NCI-H2171 treated with DMSO at 0.1 percent for 48 hours (cell line): ENCODE measurements around the gene SLC1A2.
A peak's percentile ranks its signal among the peaks of the same experiment; 100 is the strongest.

Experiments used
- DNase-seq: peaks from one replicate; lab custom pipeline; 2025; lab: John Stamatoyannopoulos, UW

Gene SLC1A2

DNA sequence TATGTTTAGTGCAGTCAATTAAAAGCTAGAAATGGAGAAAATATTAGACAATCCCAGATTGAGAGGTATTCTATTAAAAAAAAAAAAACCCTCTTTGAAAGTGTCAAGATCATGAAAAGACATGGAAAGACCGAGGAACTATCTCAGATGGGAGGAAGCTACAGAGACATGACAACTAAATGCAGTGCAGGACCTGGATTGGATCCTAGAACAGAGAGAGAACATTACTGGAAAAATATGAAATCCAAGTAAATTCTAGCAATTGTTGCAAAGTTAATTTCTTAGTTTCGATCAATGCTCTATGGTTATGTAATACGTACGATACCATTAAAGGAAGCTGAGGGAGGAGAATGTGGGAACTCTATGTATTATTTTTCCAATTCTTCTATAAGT is 43.2 kb downstream of the SLC1A2 start:
- DNase-seq, result no peak

DNA sequence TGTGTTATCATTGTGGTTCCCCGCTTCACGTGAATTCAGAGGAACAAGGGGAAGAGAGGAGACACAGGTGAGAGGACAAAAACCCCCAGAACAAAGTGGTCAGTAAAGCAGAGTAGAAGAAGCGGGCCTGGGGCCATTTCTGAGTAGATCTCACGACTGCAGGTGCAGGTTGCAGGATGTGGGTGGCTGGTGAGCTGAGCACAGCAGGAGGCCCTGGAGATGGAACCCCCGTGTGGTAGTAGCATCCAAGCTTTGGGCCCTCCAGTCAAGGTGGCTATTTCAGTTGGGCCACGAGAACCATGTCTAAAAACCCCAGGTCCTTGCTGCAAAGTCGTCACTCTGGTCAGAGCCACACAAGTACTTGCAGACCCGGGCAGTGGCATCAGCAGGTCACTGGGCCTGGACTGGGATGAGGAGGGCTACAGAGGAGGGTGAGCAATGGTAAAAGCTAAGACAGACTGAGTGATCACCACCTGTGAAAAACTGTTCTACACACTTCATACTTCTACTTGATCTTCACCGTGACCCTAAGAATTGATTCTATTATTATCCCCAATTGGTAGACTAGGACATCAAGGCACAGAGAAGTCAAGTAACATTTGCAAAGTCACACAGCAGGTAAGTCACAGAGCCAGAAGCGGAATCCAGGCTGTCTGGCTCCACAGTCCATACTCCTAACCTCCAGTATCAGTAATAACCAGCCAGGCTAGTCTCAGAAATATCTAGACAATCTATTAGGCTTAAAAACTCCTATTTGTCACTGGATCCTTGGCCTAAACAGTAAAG is 43.8 kb downstream of the SLC1A2 start:
- no peak for DNase-seq

DNA sequence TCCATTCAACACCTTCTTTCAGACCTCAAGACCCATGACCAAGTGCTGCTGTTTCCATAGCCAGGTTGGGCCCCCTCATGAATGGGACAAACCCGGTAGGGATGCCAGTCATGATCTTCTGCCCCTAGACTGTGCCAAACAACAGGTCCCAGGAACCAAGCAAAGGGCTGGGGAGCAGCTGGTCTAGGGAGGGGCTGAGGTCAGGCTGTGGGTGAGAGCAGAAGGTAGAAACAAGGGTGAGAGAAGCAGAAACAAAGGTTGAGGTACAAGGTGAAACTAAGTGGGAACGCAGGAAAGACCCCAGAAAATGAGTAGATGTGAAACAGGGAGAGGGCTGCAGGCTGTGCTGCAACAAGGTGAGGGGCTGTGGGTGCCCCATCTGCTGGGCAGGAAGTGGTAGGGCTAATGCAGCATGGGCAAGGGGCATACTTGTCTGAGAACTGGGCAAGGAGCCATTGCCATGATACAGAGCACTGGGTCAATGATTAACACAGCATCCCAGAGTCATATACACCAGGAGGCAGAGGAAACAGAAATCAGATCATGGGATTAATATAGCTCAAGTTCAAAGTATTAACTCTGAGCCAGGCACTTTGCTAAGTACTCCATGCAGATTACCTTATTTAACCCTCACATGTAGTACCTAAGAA is 45.9 kb downstream of the SLC1A2 start:
- no peak for DNase-seq

DNA sequence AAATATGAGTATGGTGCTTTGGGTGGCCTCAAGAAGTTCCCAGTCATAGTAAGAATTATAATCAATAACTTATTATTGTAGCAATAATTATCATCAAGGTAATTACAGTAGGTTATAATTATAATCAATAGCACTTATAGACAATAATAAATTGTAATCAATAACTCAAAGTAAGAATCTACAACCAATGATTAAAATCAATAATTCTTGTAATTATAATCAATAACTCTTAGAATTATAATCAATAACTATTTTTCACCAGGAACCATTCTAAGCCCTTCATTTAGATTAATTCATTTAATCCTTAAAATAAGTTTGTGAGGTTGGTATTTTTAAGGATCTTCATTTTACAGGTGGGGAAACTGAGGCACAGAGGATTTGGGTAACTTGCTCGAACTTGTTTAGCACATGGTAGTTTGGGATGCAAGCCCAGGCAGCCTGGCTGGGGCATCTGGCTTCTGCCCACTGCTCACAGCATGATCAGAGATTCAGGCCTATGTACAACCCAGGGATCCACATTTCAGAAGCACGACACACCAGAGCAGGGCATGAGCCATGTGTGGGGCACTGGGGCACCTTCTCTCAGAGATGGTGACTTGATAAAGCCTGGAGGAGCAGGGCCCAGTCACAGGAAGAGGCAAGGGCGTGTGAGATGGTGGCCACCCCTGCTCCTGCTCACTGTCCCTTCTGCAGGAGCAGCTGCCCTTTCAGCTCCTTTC is 46.6 kb downstream of the SLC1A2 start:
- no peak for DNase-seq

DNA sequence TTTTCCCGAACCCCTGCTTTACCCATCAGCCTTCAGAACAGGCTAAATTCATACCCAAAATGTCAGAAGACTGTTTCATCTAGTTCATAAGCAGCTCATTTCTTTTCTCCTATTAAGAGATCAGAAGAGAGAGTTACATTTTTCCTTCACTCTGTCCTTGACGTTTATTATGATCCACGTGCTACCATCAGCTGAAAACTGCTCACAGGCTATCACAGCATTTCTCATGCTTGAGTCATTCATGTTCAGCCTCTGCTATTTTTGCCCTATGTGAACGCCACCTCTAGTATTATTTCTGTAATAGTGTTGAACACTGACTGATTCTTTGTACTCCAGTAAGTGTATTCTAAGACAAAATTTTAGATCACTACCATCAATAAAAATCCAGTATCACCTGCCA is 51.9 kb downstream of the SLC1A2 start:
- no peak for DNase-seq

DNA sequence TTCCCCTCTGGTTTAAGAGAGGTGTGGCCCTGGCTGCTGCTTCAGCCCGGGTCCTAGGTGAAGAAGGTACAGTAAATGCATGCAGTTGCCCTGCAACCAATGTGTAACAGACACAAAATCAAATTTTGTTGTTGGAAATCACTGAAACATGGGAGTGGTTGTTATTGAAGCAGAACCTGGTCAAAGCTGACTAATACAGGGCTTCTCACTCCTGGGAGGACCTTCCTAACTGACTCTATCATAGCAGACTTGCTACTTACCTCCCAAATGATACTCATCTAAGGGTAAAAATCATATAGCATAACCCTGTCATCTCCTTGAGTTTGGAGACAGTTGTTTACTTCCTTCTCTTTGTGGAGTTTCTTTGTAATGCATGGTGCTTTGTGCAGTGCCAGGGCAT is 52.6 kb downstream of the SLC1A2 start:
- no peak for DNase-seq

DNA sequence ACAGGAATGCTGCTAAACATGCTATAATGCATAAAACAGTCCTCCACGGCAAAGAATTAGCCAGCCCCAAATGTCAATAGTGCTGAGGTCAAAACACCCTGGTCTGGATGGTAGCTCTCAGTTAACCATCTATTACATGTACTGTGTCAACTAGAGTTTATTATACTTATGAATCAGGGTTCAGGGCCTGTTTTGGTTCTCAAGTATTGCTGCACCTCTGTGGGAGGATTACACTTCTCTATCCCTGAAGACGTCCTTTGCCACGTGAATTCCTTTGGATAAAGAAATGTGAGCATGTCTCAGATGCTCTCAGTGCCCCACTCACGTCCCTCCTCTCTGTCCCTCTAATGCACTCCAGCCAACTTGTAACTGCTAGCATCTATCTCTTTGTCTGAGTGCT is 53.4 kb downstream of the SLC1A2 start:
- no peak for DNase-seq

DNA sequence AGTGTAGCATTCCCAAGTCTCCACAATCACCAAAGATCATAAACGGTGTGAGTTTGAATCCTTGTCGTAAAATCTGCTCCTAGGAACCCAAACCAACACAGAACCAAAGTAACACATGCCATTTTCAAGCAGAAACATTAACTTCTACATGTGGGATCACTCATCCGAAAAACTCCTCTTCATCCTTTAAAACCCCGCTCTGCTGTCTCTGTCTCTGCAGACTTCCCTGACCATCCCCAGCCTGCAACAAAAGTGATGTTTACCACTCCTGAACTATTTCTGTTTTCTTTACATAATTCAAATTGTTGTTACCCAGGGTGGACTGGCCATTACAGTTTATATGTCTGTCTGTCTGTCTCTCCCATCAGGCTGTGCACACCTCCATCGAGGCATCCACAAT is 54.0 kb downstream of the SLC1A2 start:
- no peak for DNase-seq

DNA sequence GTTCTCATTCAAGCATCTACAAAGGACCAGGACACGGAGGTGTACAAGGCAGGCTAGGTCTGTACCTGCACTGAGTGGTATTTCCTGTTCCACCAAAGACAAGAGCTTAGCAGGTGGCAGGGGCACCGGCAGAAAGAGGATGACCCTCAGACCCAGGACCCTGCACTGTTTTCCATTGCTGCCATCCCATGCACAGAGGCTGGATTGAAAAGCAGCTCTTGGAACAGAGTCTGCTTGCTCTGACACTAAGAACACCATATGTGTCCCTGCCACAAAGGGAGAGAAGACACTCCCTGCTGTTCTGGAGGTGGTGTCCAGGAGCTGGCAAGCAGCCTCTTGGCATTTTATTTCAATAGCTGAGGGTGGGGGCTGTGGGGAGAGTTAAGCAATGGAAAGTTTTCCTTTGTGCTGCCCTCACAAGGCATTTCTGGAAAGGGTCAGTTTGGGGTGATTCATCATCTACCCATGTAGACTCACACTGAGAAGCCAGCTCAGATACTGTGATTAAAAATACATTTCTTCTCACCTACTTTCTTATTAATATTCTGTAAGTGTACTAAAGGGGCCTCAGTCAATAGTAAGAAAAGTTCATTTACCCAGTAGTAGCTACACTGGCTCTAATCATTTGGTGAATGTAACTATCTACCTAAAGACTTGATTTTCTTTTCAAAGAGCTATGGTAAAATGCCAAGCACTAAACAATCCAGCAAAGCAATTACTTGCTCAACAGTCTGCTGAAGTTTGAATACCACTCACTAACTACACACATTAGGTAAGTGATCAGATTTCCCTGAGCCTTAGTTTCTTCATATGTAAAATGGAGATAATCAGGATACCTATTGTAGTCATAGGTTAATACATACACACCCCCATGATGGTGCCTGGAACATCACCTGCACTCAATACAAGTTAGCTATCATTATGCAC is 55.2 kb downstream of the SLC1A2 start:
- DNase-seq, result no peak

DNA sequence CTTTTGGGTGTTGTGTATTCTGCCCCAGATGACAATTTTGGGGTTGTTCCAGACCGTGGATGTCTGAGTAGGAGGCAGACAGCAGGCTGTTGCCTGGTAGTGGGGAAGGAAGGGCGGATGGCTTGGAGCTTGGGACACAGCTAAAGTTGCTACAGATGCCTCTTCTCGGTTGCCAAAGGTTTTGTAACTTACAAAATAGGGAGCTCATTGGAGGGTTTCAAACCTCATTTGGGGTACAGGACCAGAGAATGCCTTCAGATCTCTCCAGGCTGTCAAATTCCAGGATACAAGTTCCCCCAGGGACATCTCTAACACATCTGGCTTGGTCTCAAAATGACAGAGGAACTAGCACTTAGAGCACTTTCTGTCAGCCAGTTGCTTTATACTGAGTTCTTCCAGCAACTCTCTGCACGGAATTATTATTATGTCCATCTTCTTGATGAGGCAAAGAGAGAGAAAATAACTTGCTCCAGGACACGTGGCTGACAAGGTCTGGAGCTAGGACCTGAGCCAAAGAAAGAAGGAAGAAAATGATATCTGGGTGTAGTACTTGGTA is 56.0 kb downstream of the SLC1A2 start:
- no peak for DNase-seq

DNA sequence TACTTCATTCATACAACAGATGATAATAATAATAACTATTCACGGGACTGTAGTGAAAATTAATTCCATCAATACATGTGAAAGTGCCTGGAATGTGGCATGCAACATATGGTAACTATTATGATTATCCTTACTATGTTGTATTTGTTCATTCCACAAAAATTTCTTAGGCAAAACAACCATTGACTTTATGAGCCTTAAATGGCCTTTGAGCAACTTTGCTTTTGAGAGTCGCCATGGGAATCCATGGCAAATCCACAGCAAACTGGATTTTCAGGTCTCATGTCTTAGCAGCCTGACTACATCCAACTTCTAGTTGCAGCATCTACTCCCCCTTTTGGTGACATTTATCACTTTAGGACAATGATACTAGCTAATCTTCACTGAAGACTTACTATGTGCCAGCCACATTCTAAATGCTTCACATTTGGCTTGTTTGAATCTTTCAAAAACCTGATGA is 56.8 kb downstream of the SLC1A2 start:
- DNase-seq, result no peak

DNA sequence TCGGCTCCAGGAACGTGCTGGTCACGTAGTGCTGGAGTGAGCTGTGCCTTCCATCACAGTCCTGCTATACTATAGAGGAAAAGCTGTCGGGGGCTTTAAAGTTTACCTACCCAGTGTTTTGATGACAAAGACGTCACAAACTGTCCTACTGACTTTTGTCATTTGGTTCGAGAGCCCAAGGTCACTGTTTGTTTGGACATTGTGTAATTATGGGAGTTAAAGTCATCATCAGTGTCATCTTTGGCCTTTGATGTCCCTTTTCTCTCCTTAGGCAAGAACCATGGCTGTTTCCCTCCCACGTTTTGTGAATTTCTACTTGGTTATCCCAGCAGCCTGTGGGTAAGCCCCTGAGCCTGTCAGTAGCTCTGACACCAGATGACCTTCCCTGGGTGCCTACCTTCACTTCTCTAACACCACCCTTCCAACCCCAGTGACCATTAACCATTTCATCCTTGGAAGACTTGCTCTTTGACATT is 59.3 kb downstream of the SLC1A2 start:
- no peak for DNase-seq

DNA sequence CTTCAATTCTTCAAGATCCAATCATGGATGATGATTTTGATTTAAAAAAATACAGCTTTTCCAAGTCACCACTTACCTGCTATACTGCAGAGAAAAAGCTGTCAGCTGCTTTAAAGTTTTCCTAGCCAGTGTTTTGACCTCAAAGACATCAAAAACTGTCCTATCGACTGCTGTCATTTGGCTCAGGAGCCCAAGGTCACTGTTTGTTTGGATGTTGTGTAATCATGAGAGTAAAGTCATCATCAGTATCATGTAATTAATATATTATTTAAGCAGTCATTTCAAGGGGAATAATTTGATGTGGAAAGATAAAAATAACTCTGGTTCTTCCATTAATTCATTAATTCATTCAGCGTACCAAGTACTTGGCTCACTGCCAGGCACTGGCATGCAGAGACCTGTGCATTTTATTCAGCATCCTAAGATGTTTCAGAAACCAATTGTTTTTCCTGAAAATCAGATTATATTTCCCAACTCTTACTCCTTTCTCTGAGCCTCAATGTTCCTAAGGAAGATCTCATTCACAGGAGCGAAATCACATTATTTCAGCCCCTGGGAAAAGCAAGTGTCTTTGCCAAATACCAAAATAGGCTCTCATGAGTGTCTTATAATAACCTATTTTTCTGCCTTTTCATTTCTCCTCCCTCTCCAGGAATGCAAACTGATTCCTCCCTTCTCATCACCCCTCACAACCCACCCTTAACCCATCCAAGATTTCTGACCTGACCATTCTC is 59.9 kb downstream of the SLC1A2 start:
- peak; percentile 37 for DNase-seq

DNA sequence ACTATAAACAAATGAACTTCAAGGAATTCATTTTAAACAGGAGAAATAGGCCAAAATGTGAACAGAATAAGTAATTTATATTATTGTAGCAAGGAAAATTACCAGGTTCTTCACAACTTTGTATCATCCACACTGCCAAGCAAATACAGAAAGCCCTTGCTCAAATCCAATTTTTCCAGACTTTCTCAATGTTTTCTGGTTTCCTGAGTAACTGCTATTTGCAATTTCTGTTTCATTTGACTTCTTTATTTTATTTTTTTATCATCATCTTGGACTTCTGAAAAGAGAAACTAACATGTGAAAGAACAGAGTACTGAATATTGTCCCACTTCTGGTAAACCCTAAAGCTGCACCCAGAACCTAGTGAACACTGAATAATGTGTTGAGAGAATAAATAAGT is 61.0 kb downstream of the SLC1A2 start:
- no peak for DNase-seq

DNA sequence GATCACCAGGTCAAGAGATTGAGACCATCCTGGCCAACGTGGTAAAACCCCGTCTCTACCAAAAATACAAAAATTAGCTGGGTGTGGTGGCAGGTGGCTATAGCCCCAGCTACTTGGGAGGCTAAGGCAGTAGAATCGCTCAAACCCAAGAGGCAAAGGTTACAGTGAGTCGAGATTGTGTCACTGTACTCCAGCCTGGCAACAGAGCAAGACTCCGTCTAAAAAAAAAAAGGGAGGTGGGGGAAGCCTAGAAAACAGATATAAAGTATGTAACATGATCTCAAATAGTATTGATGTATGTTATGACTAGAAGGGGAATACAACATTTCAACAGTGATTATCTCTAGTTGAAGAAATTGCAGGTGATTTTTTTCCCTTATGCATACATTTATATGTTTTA is 61.4 kb downstream of the SLC1A2 start:
- peak; percentile 12 for DNase-seq

DNA sequence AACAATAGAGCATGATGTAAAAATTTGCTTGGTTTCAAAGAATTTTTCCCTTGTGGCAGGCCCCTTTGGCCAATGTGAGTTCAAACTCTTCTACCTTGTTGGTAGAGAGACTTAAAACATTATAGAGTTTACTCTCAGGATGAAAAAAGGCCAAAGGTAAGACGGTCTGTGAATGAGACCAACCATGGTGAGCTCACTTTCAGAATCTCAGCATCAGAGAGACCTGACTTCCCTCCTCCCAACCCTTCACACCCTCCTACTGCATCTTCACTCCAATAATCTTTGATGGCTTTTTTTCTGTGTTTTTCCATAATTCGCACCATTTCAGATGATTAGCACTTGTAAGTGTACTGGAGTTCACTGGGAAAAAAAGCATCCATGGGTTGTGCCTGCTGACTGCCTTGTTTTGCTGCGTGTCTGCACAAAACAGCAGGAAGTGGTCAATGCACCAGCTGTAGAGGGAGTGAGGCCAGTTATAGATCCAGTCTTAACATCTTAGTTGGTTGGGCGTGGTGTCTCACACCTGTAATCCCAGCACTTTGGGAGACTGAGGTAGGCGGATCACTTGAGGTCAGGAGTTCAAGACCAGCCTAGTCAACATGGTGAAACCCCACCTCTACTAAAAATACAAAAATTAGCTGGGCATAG is 64.1 kb downstream of the SLC1A2 start:
- DNase-seq, result no peak

DNA sequence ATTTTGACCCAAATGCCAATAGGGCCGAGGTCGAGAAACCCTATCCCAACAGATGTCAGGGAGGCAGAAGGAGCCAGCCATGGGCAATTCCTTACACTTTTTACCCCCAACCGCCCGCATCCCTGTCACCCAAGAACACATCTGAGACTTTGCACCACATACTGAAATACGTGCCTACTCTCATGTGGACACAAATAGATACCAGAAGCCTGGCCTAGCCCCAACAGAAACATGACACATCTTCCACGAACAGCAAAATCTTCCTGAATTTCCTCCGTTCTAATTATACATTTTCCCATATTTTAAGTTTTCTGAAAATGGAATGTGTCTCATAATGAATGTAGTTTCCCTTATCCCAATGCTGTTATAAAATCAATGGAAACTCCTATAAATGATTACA is 64.7 kb downstream of the SLC1A2 start:
- no peak for DNase-seq

DNA sequence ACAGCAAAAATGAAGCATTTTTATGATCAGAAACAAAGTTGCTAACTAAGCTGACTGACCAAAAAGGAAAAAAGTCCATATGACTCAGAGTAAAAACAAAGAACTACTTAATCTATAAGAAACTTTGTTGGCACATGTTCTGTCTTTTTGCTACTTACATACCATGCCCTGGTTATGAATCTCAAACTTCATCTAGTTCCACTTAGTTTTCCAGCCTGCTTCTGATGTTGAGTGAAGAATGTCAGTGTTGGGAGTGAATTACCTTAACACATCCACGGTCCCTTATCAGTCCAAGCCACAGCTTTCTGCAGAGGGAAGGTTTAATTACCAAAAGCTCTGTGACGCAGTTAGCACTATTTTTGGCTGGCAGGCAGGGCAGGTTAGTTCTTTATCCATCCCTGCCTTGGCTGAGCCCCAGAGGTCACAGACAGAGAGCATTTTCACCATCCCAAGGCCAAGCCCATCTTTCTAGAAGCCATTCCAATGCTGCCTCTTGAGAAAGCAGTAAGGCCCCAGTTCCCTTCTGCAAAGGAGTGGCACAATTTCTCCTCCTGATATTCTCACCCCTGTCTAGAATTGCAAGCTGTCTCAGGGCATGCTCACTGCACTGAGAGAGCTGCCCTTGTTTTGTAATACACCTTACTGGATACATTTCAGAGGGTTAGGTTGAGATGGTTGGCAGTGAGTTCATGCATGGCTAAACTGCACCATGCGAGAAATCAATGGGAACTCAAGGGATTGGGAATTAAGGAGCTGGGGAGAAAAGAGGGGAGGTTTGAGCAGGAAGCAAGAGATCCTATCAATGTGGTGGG is 67.1 kb downstream of the SLC1A2 start:
- no peak for DNase-seq

DNA sequence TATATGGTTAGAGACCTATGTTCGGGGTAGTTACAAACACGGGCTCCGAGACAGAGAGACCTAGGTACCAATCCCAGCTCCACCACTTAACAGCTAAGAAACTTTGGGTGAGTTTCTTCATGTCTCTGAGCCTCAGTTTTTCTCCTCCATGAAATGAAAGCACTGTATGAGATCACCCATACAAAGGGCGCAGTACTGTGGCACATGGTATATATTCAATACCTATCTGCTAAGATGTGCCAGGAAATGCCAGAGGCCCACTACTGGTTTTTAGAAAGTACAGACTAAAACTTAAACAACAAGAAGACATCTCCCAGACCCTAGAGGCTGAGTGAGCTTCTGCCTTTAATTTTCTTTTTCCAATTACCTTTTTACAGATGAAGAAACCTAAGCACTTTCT is 69.5 kb downstream of the SLC1A2 start:
- no peak for DNase-seq
